HepG2 (cell line): Measurements from ENCODE around the gene LATS2. TPM values are rescaled to one million over a fixed set of nuclear protein-coding genes. Genes with fewer than 3 reads are reported as not detected.

Source experiments
- ATAC-seq: fragments of 200-7000 bp; cut with Tn5 transposase; 3 replicates; pipeline ENCODE4 v1.9.1; 2020; ENCODE audit warnings: mild to moderate bottlenecking, moderate library complexity
- BruUV-seq: library from RNA; stranded (reverse); fragments of 400-500 nt; replicated peaks from 2 replicates; lab custom pipeline; 2021; lab: Mats Ljungman, UMichigan
- CTCF ChIA-PET: fragments of 300-600 bp; formaldehyde crosslinking; extraction: SDS; loops from one replicate; lab custom pipeline; 2021; ENCODE audit warnings: low total read pairs, inconsistent platforms, low intra/inter-chr PET ratio; lab: Yijun Ruan, JAX
- POLR2A ChIA-PET: fragments of 350-600 bp; sonication (Branson Sonifier 250); formaldehyde crosslinking; loops from one replicate; lab custom pipeline; 2020; ENCODE audit warnings: antibody characterized with exemption, inconsistent platforms; lab: Yijun Ruan, JAX
- DNase-seq: peaks from one replicate; pipeline ENCODE4 v3.0.0-alpha.2; 2015; ENCODE audit warnings: low spot score
- FAIRE-seq: peaks from 3 replicates; lab custom pipeline; 2011; peaks lifted over from hg19 to GRCh38; lab: Jason Lieb, UNC
- H2AFZ ChIP-seq: one replicate; pipeline ENCODE4 v1.6.1; 2011; ENCODE audit warnings: low read length, inconsistent platforms
- H3K27ac ChIP-seq: fragments of 300-600 bp; 3 replicates; pipeline ENCODE4 v1.8.0; 2011; ENCODE audit warnings: mixed run types, mild to moderate bottlenecking, mixed read lengths, low read length, inconsistent platforms; ENCODE audit not compliant: insufficient read depth; ENCODE audit errors: extremely low read length
- H3K27me3 ChIP-seq, 2 experiments: fragments of 200-600 bp in 1 of 2; 2 replicates in 1 of 2; 3 replicates in 1 of 2; pipeline versions ENCODE4 v1.6.0 to v1.8.0; 2011; ENCODE audit warnings: low read length in 2 of 2, mild to moderate bottlenecking in 2 of 2, moderate library complexity in 2 of 2, inconsistent platforms in 1 of 2; ENCODE audit not compliant: insufficient read depth in 2 of 2, control insufficient read depth in 1 of 2
- H3K36me3 ChIP-seq, 2 experiments: fragments of 200-600 bp in 1 of 2; replicated peaks in 1 of 2; 2 replicates in 1 of 2; 3 replicates in 1 of 2; pipeline versions ENCODE4 v1.5.1 to v1.8.0; 2011; ENCODE audit warnings: low read length in 2 of 2, inconsistent platforms in 1 of 2; ENCODE audit not compliant: insufficient read depth in 2 of 2, control insufficient read depth in 1 of 2
- H3K4me1 ChIP-seq: 2 replicates; pipeline ENCODE4 v1.5.1; 2012; ENCODE audit warnings: low read length, inconsistent platforms; ENCODE audit not compliant: insufficient read depth
- H3K4me2 ChIP-seq: 2 replicates; pipeline ENCODE4 v1.6.0; 2011; ENCODE audit warnings: low read depth, low read length, inconsistent platforms
- H3K4me3 ChIP-seq, 3 experiments: fragments of 200-600 bp in 1 of 3; sonication (generic), shearing (Covaris generic) in 1 of 3; replicated peaks in 1 of 3; 2 replicates each; pipeline ENCODE4 v1.5.1; 2011 to 2016; ENCODE audit warnings: low read length in 3 of 3, inconsistent platforms in 2 of 3, low read depth in 2 of 3, mild to moderate bottlenecking in 2 of 3, control low read depth in 1 of 3, mixed read lengths in 1 of 3; ENCODE audit not compliant: insufficient read depth in 1 of 3
- H3K79me2 ChIP-seq: one replicate; pipeline ENCODE4 v1.6.1; 2011; ENCODE audit warnings: low read length, inconsistent platforms; ENCODE audit not compliant: insufficient read depth
- H3K9ac ChIP-seq: 2 replicates; pipeline ENCODE4 v1.6.0; 2011; ENCODE audit warnings: mild to moderate bottlenecking, low read depth, low read length, inconsistent platforms; ENCODE audit not compliant: insufficient read depth
- H3K9me3 ChIP-seq: 2 replicates; pipeline ENCODE4 v1.5.1; 2012; ENCODE audit warnings: mild to moderate bottlenecking, low read length
- H4K20me1 ChIP-seq: 2 replicates; pipeline ENCODE4 v1.6.0; 2011; ENCODE audit warnings: inconsistent platforms, mild to moderate bottlenecking, low read length, moderate library complexity; ENCODE audit not compliant: insufficient read depth
- BCL6 ChIP-seq: IDR thresholded peaks from 2 replicates; pipeline ENCODE4 v1.6.1; 2016; ENCODE audit warnings: missing genetic modification reagents, missing compliant biosample characterization
- CHD4 ChIP-seq: fragments of 200-600 bp; sonication (generic); IDR thresholded peaks from 2 replicates; pipeline ENCODE4 v1.7.0; 2017; ENCODE audit warnings: mild to moderate bottlenecking, low read length, borderline replicate concordance
- GABPA ChIP-seq, 2 experiments: IDR thresholded peaks; 2 replicates each; pipeline ENCODE4 v1.6.1; 2011 to 2016; ENCODE audit warnings: low read depth in 2 of 2, low read length in 1 of 2, missing biosample characterization in 1 of 2, missing genetic modification characterization in 1 of 2
- HNF4G ChIP-seq, 2 experiments: sonication (generic) in 1 of 2; formaldehyde crosslinking in 1 of 2; IDR thresholded peaks; 2 replicates each; pipeline versions ENCODE4 v1.4.0 to v1.6.1; 2011 to 2020; ENCODE audit warnings: borderline replicate concordance in 2 of 2, low read depth in 2 of 2, mild to moderate bottlenecking in 2 of 2, low read length in 1 of 2, missing genetic modification reagents in 1 of 2, moderate library complexity in 1 of 2
- ISL2 ChIP-seq: sonication (generic); formaldehyde crosslinking; IDR thresholded peaks from 2 replicates; pipeline ENCODE4 v1.5.0; 2020; ENCODE audit warnings: missing genetic modification reagents
- LCORL ChIP-seq, 2 experiments: fragments of 450-650 bp in 1 of 2; sonication (generic) in 1 of 2; formaldehyde crosslinking in 1 of 2; IDR thresholded peaks; 2 replicates each; pipeline versions ENCODE4 v1.5.0 to v1.6.1; 2017 to 2020; ENCODE audit warnings: antibody characterized with exemption in 1 of 2, missing genetic modification reagents in 1 of 2
- MAFK ChIP-seq, 2 experiments: IDR thresholded peaks in 1 of 2; conservative IDR thresholded peaks in 1 of 2; 2 replicates each; pipeline ENCODE4 v1.6.1; 2011; ENCODE audit warnings: improper control_type of control experiment in 2 of 2, low read length in 2 of 2
- MTF1 ChIP-seq: sonication (generic); formaldehyde crosslinking; IDR thresholded peaks from 2 replicates; pipeline ENCODE4 v1.5.0; 2020; ENCODE audit warnings: missing genetic modification reagents
- PATZ1 ChIP-seq: sonication (generic); formaldehyde crosslinking; IDR thresholded peaks from 2 replicates; pipeline ENCODE4 v1.4.0; 2020; ENCODE audit warnings: missing genetic modification reagents
- SAP130 ChIP-seq: IDR thresholded peaks from 2 replicates; pipeline ENCODE4 v1.6.1; 2016; ENCODE audit warnings: low read depth
- SIX1 ChIP-seq: sonication (generic); formaldehyde crosslinking; IDR thresholded peaks from 2 replicates; pipeline ENCODE4 v1.4.0; 2020; ENCODE audit warnings: missing genetic modification reagents, borderline replicate concordance
- TBX2 ChIP-seq: sonication (generic); formaldehyde crosslinking; IDR thresholded peaks from 2 replicates; pipeline ENCODE4 v1.5.0; 2020; ENCODE audit warnings: missing genetic modification reagents, mild to moderate bottlenecking, borderline replicate concordance
- WGBS: methylation state at CpG from one replicate; pipeline ENCODE4 v1.1.6; 2017; ENCODE audit warnings: low lambda C conversion rate; 5-methylcytosine and 5-hydroxymethylcytosine counted together
- in situ Hi-C: cut with HindIII; loops from 2 replicates; pipeline ENCODE4 v1.10.0; 2017; ENCODE audit warnings: low pct_unique_long_range_greater_than_20kb; ENCODE audit not compliant: extremely low pct_ligation_motif_present
- intact Hi-C: fragments of 100-400 bp; cut with micrococcal nuclease; formaldehyde crosslinking; loops from one replicate; pipeline ENCODE4 v1.10.0; 2022; ENCODE audit not compliant: unreplicated experiment
- polyA plus RNA-seq, 8 experiments: library from polyadenylated mRNA; depleted of rRNA in 3 of 8; stranded (reverse) in 7 of 8; unstranded in 1 of 8; fragments of >200 nt; fragmentation: Illumina TruSeq in 4 of 8; extraction: Trizol in 4 of 8; gene quantifications; 2 replicates each; pipeline versions ENCODE4 v1.2.1 to v1.2.3, GENCODE V29; 2011 to 2016; ENCODE audit warnings: low read depth in 4 of 8, missing spikeins in 1 of 8, mixed read lengths in 1 of 8; ENCODE audit not compliant: insufficient read depth in 1 of 8
- total RNA-seq, 5 experiments: library from RNA; depleted of rRNA; stranded (reverse); fragments of >200 nt; fragmentation: Illumina TruSeq; extraction: Trizol; gene quantifications; 2 replicates each; pipeline ENCODE4 v1.2.3, GENCODE V29; 2016; ENCODE audit warnings: low read depth in 1 of 5
- TF ChIP-seq, protein P1 (sequence below): sonication (generic); formaldehyde crosslinking; IDR thresholded peaks from 2 replicates; pipeline ENCODE4 v1.4.0; 2020; ENCODE audit warnings: missing genetic modification reagents
- TF ChIP-seq, protein P2 (sequence below): sonication (generic); formaldehyde crosslinking; IDR thresholded peaks from 2 replicates; pipeline ENCODE4 v1.4.0; 2020; ENCODE audit warnings: missing genetic modification reagents; ENCODE audit errors: not compliant biosample characterization

The LATS2 gene
- total and polyA plus RNA-seq, 2 of the 13 experiments (the other 11 are each of a cell fraction or from before 2014, with no cell fraction given), result 7.3 to 8.5 TPM

GRCh38 chr13:21022056-21022979, 39.1 kb downstream of the LATS2 start:
- peak; percentile 80 for DNase-seq
- Histone ChIP-seq H3K4me2 (peak overlapping the region; percentile 46), H3K27me3 (no peaks in the 10 kb centered on the region), H4K20me1 (peaks cover 22% of the 10 kb centered on the region; the same call in 1 of the 2 replicates), H3K36me3 (peaks cover 6 to 11% of the 10 kb centered on the region in 2 experiments; a peak in 3 of 5 replicates), H3K27ac (peak overlapping the region; percentile 41), H3K79me2 (peaks cover 43% of the 10 kb centered on the region), H3K9me3 (no peaks in the 10 kb centered on the region), H3K4me3 (peak overlapping the region in 1 of 3 experiments; percentile 30; a peak in 2 of 6 replicates), H3K4me1 (peaks cover 43% of the 10 kb centered on the region), H2AFZ (no peak overlapping the region), H3K9ac (no peak overlapping the region)
- ChIA-PET POLR2A (no interaction called here), CTCF (no interaction called here)
- in situ Hi-C loops, result no loop called here
- peak; percentile 93 for FAIRE-seq
- no TSS peak for BruUV-seq
- peak; percentile 79 for ATAC-seq
- WGBS, result 43% methylated on average over 11 of the region's 11 CpGs
- intact Hi-C loops, result loop anchor here (2.0 to 5.0 kb wide), 2 partner anchors 80 to 456 kb away; no protein-coding TSS in a partner anchor
- TF ChIP-seq TBX2 (CRISPR knock-in tag) (peak; percentile 63; the same call in 1 of the 2 replicates), HNF4G (IDR thresholded peaks at IDR 0.05; ENCODE audit: borderline replicate concordance, low read depth, low read length) (peak; percentile 44; the same call in 1 of the 2 replicates), HNF4G (CRISPR knock-in tag; IDR thresholded peaks at IDR 0.05; ENCODE audit: borderline replicate concordance, low read depth) (no peak; the same call in 1 of the 2 replicates), LCORL (IDR thresholded peaks at IDR 0.05) (peak; percentile 47; the same call in 1 of the 2 replicates), LCORL (CRISPR knock-in tag; IDR thresholded peaks at IDR 0.05) (peak; percentile 80), CHD4 (0 out of 2 replicates have a peak, but pooled peaks have one; percentile 53), ISL2 (CRISPR knock-in tag) (peak; percentile 25; the same call in 1 of the 2 replicates), SAP130 (CRISPR knock-in tag) (peak; percentile 55; the same call in 1 of the 2 replicates), PATZ1 (CRISPR knock-in tag) (no peak), MTF1 (CRISPR knock-in tag) (no peak), MAFK (conservative IDR thresholded peaks at IDR 0.05 in 1 of 2, IDR thresholded peaks at IDR 0.05 in 1 of 2; ENCODE audit: low read length in 2 of 2) (peak in 1 of 2 experiments; percentile 39; a peak in 2 of 4 replicates), GABPA (IDR thresholded peaks at IDR 0.05; ENCODE audit: low read depth, low read length) (no peak), GABPA (CRISPR knock-in tag; IDR thresholded peaks at IDR 0.05; ENCODE audit: low read depth) (0 out of 2 replicates have a peak, but pooled peaks have one; percentile 8), BCL6 (CRISPR knock-in tag) (peak; percentile 93), SIX1 (peak; percentile 57; the same call in 1 of the 2 replicates)
- TF ChIP-seq, protein P1, sequence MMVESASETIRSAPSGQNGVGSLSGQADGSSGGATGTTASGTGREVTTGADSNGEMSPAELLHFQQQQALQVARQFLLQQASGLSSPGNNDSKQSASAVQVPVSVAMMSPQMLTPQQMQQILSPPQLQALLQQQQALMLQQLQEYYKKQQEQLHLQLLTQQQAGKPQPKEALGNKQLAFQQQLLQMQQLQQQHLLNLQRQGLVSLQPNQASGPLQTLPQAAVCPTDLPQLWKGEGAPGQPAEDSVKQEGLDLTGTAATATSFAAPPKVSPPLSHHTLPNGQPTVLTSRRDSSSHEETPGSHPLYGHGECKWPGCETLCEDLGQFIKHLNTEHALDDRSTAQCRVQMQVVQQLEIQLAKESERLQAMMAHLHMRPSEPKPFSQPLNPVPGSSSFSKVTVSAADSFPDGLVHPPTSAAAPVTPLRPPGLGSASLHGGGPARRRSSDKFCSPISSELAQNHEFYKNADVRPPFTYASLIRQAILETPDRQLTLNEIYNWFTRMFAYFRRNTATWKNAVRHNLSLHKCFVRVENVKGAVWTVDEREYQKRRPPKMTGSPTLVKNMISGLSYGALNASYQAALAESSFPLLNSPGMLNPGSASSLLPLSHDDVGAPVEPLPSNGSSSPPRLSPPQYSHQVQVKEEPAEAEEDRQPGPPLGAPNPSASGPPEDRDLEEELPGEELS (CRISPR knock-in tag), result peak; percentile 67
- TF ChIP-seq, protein P2, sequence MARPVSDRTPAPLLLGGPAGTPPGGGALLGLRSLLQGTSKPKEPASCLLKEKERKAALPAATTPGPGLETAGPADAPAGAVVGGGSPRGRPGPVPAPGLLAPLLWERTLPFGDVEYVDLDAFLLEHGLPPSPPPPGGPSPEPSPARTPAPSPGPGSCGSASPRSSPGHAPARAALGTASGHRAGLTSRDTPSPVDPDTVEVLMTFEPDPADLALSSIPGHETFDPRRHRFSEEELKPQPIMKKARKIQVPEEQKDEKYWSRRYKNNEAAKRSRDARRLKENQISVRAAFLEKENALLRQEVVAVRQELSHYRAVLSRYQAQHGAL (CRISPR knock-in tag), result no peak
